HG03097 (cell line): ENCODE measurements around the gene THEMIS.
"Not testable (repeated sequence)": the region's sequence is repeated elsewhere in the genome, so short reads cannot be mapped to it uniquely, and the experiment has no call there.

Experiments
- ATAC-seq: cut with Tn5 transposase; IDR thresholded peaks from one replicate; pipeline ENCODE4 v1.9.1; 2021; ENCODE audit not compliant: unreplicated experiment, low FRiP score

The THEMIS gene

GRCh38 chr6:127900935-127901334 is at the start of gene THEMIS:
THEMIS (minus strand) TSS chr6:127901058; CDS start chr6:127900932, 126 bp downstream.
- no peak for ATAC-seq

- ATAC-seq, result no peak
These were observed 48.4 kb upstream of the THEMIS start for GRCh38 chr6:127949251-127949650.

GRCh38 chr6:127946388-127946787 is 45.5 kb upstream of the THEMIS start:
- no peak for ATAC-seq

GRCh38 chr6:127945434-127946097 is 44.7 kb upstream of the THEMIS start:
- ATAC-seq, result no peak

- no peak for ATAC-seq
These were observed 40.4 kb upstream of the THEMIS start for GRCh38 chr6:127941228-127941627.

GRCh38 chr6:127939442-127940066 is 38.7 kb upstream of the THEMIS start:
- ATAC-seq, result no peak

- ATAC-seq, result no peak
These were observed 37.8 kb upstream of the THEMIS start for GRCh38 chr6:127938701-127939100.

GRCh38 chr6:127937747-127938146 is 36.9 kb upstream of the THEMIS start:
- no peak for ATAC-seq

GRCh38 chr6:127937102-127937501 is 36.2 kb upstream of the THEMIS start:
- ATAC-seq, result no peak

- no peak for ATAC-seq
These were observed 34.1 kb upstream of the THEMIS start for GRCh38 chr6:127934956-127935355.

- no peak for ATAC-seq
These were observed 33.3 kb upstream of the THEMIS start for GRCh38 chr6:127933852-127934840.

GRCh38 chr6:127933137-127933536 is 32.3 kb upstream of the THEMIS start:
- ATAC-seq, result no peak

- ATAC-seq, result no peak
These were observed 31.9 kb upstream of the THEMIS start for GRCh38 chr6:127932708-127933107.

- not testable (repeated sequence) for ATAC-seq
These were observed 25.6 kb upstream of the THEMIS start for GRCh38 chr6:127926441-127926840.

GRCh38 chr6:127924440-127924839 is 23.6 kb upstream of the THEMIS start:
- no peak for ATAC-seq

- ATAC-seq, result no peak
These were observed 23.2 kb upstream of the THEMIS start for GRCh38 chr6:127924031-127924430.

GRCh38 chr6:127923135-127923534 is 22.3 kb upstream of the THEMIS start:
- no peak for ATAC-seq

GRCh38 chr6:127921982-127922381 is 21.1 kb upstream of the THEMIS start:
- no peak for ATAC-seq

GRCh38 chr6:127920804-127921203 is 19.9 kb upstream of the THEMIS start:
- no peak for ATAC-seq

GRCh38 chr6:127918506-127919427 is 17.9 kb upstream of the THEMIS start:
- no peak for ATAC-seq
